Spleen (tissue), 7 donors: ENCODE measurements around the gene PERM1.
A peak's percentile ranks its signal among the peaks of the same experiment; 100 is the strongest.

ENCODE experiments used
- POLR2A ChIP-seq, 3 donors: fragments of 450-650 bp; IDR thresholded peaks; one replicate each; pipeline ENCODE4 v1.5.1; 2017; ENCODE audit warnings: antibody characterized with exemption in 3 of 3, mild to moderate bottlenecking in 1 of 3
- POLR2AphosphoS5 ChIP-seq, 3 donors: sonication (generic); formaldehyde crosslinking; IDR thresholded peaks; one replicate each; pipeline ENCODE4 v1.5.1; 2017; ENCODE audit warnings: antibody characterized with exemption in 3 of 3
- TF ChIP-seq, protein P1 (sequence below), 11 experiments: fragments of 200-600 bp in 7 of 11; fragments of 450-650 bp in 4 of 11; sonication (generic) in 4 of 11; IDR thresholded peaks in 8 of 11; conservative IDR thresholded peaks in 3 of 11; 1 replicate in 7 of 11; 2 replicates in 4 of 11; pipeline versions ENCODE4 v1.4.0 to v1.8.0; 2016 to 2021; ENCODE audit warnings: antibody characterized with exemption in 11 of 11, inconsistent platforms in 4 of 11, mild to moderate bottlenecking in 1 of 11
- donor health status: DM: no; HTN: no; CAD: no; lungs with moderate emphysema.
- donor health status: DM: no; HTN: no; CAD: no.
- donor health status: DM: no; HTN: no; CAD: no.

- TF ChIP-seq POLR2AphosphoS5 (IDR thresholded peaks at IDR 0.05): peak in 1 of 3 donors; percentile 11
- TF ChIP-seq, protein P1, sequence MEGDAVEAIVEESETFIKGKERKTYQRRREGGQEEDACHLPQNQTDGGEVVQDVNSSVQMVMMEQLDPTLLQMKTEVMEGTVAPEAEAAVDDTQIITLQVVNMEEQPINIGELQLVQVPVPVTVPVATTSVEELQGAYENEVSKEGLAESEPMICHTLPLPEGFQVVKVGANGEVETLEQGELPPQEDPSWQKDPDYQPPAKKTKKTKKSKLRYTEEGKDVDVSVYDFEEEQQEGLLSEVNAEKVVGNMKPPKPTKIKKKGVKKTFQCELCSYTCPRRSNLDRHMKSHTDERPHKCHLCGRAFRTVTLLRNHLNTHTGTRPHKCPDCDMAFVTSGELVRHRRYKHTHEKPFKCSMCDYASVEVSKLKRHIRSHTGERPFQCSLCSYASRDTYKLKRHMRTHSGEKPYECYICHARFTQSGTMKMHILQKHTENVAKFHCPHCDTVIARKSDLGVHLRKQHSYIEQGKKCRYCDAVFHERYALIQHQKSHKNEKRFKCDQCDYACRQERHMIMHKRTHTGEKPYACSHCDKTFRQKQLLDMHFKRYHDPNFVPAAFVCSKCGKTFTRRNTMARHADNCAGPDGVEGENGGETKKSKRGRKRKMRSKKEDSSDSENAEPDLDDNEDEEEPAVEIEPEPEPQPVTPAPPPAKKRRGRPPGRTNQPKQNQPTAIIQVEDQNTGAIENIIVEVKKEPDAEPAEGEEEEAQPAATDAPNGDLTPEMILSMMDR (IDR thresholded peaks at IDR 0.05 in 8 of 11, conservative IDR thresholded peaks at IDR 0.05 in 3 of 11): peak in 5 of 11 experiments; percentile 14 to 30 (median 20)
- TF ChIP-seq POLR2A (IDR thresholded peaks at IDR 0.05): no peak
Observed at GRCh38 chr1:938088-938683, 43.7 kb downstream of the PERM1 start.
